ENCODE data around the gene HBA2. TPM values are rescaled to one million over a fixed set of nuclear protein-coding genes. Genes with fewer than 3 reads are reported as not detected.

HBA2 gene
- total and polyA plus RNA-seq, 9 of the 15 experiments (the other 6 are each of a cell fraction or from before 2014, with no cell fraction given) = 40.4 to 853 (median 286) TPM

GRCh38 chr16:155031-155398 is 17.7 kb upstream of the HBA2 start:
- 80% methylated on average over 4 of the region's 7 CpGs for WGBS (ENCODE audit: insufficient coverage, low coverage, missing lambda C conversion rate)
- peak overlapping the region; percentile 68 to 86; a peak in 3 of 4 replicates for H3K9ac ChIP-seq (ENCODE audit: insufficient read depth in 1 of 2, low read depth in 2 of 2, low read length in 2 of 2)
- ChIA-PET POLR2A (no interaction called here), CTCF (ENCODE audit: low intra/inter-chr PET ratio) (no interaction called here)
- intact Hi-C loops (cut with micrococcal nuclease) (no loop called here), in situ Hi-C loops (cut with MboI) (no loop called here)
- no peak for DNase-seq (ENCODE audit: extremely low read depth in 1 of 4, low spot score in 3 of 4)
- H3K27ac ChIP-seq (ENCODE audit: extremely low read depth, low read depth, low read length) = peak overlapping the region; percentile 77
- peak overlapping the region; percentile 82 for H2AFZ ChIP-seq (ENCODE audit: low read depth, low read length)
- H3K36me3 ChIP-seq (ENCODE audit: control insufficient read depth, insufficient read depth, low read length) = no peaks in the 10 kb centered on the region
- ATAC-seq = no peak
- peak overlapping the region; percentile 55 for H3K4me3 ChIP-seq
- no TSS peak for BruUV-seq (replicated peaks)
- TF ChIP-seq TCF3 (CRISPR knock-in tag; IDR thresholded peaks at IDR 0.05) = no peak
- no peak for TF ChIP-seq CBX3 (IDR thresholded peaks at IDR 0.05; ENCODE audit: borderline replicate concordance in 1 of 2, low read length in 2 of 2)
- no peak for TF ChIP-seq CREM (IDR thresholded peaks at IDR 0.05; ENCODE audit: low read depth)
- no peak for TF ChIP-seq ELF2 (CRISPR knock-in tag; IDR thresholded peaks at IDR 0.05)
- no peak for TF ChIP-seq MLLT1 (IDR thresholded peaks at IDR 0.05)
- no peak for TF ChIP-seq CC2D1A (IDR thresholded peaks at IDR 0.05)
- no peak for TF ChIP-seq GTF2B (IDR thresholded peaks at IDR 0.05; ENCODE audit: extremely low read depth, insufficient read length)
- no peak for TF ChIP-seq NFXL1 (CRISPR knock-in tag; IDR thresholded peaks at IDR 0.05)
- TF ChIP-seq ZNF280A (IDR thresholded peaks at IDR 0.05; ENCODE audit: low read depth, partially characterized antibody) = no peak
- TF ChIP-seq ATF7 (IDR thresholded peaks at IDR 0.05) = no peak
- TF ChIP-seq NCOA4 (IDR thresholded peaks at IDR 0.05; ENCODE audit: partially characterized antibody) = no peak
- TF ChIP-seq ZNF431 (CRISPR knock-in tag; IDR thresholded peaks at IDR 0.05) = no peak
- H3K9me1 ChIP-seq (ENCODE audit: control insufficient read depth, insufficient read depth, low read length) = no peaks in the 10 kb centered on the region
- H4K20me1 ChIP-seq (replicated peaks; ENCODE audit: control insufficient read depth, insufficient read depth, low read length) = no peaks in the 10 kb centered on the region
- peaks cover 20 to 26% of the 10 kb centered on the region in 2 experiments; a peak in 4 of 5 replicates for H3K4me1 ChIP-seq (replicated peaks in 1 of 2; ENCODE audit: control insufficient read depth in 2 of 2, insufficient read depth in 2 of 2, low read length in 2 of 2)
- H3K4me2 ChIP-seq (ENCODE audit: insufficient read depth, low read length) = peak overlapping the region; percentile 78
- no peaks in the 10 kb centered on the region for H3K27me3 ChIP-seq (ENCODE audit: control insufficient read depth in 2 of 2, insufficient read depth in 2 of 2, low read length in 2 of 2)
- 0 out of 2 replicates have a peak, but pooled peaks cover 2% of the 10 kb centered on the region for H3K9me3 ChIP-seq (replicated peaks; ENCODE audit: control insufficient read depth, insufficient read depth, low read depth, low read length)
- no peak for FAIRE-seq
- peaks cover 2% of the 10 kb centered on the region; the same call in 1 of the 3 replicates for H3K79me2 ChIP-seq (ENCODE audit: control insufficient read depth, insufficient read depth, low read length)
